Measurements from ENCODE around the gene GSE1. TPM values are rescaled to one million over a fixed set of nuclear protein-coding genes. Genes with fewer than 3 reads are reported as not detected.

GSE1 gene
- total RNA-seq, 4 donors from 2014 or later = 45.1 to 89.3 (median 71.3) TPM

GRCh38 chr16:85686912-85687591 lies 73.9 kb downstream of the GSE1 start:
- ATAC-seq = no peak
- Histone ChIP-seq H3K27ac (no peak overlapping the region), H3K27me3 (no peaks in the 10 kb centered on the region), H3K9me3 (no peaks in the 10 kb centered on the region), H3K4me3 (no peak overlapping the region), H3K4me1 (peaks cover 9% of the 10 kb centered on the region in 2 donors), H3K36me3 (no peaks in the 10 kb centered on the region)
- DNase-seq = no peak
- in situ Hi-C loops (cut with MboI; ENCODE audit: low sequenced_read_pairs in 4 of 4) = no loop called here
- TF ChIP-seq CTCF (IDR thresholded peaks at IDR 0.05 in 4 of 5, conservative IDR thresholded peaks at IDR 0.05 in 1 of 5) (no peak), POLR2A (IDR thresholded peaks at IDR 0.05) (no peak)
- intact Hi-C loops (cut with DNase I; ENCODE audit: low total_unique reads) = no loop called here

DNA sequence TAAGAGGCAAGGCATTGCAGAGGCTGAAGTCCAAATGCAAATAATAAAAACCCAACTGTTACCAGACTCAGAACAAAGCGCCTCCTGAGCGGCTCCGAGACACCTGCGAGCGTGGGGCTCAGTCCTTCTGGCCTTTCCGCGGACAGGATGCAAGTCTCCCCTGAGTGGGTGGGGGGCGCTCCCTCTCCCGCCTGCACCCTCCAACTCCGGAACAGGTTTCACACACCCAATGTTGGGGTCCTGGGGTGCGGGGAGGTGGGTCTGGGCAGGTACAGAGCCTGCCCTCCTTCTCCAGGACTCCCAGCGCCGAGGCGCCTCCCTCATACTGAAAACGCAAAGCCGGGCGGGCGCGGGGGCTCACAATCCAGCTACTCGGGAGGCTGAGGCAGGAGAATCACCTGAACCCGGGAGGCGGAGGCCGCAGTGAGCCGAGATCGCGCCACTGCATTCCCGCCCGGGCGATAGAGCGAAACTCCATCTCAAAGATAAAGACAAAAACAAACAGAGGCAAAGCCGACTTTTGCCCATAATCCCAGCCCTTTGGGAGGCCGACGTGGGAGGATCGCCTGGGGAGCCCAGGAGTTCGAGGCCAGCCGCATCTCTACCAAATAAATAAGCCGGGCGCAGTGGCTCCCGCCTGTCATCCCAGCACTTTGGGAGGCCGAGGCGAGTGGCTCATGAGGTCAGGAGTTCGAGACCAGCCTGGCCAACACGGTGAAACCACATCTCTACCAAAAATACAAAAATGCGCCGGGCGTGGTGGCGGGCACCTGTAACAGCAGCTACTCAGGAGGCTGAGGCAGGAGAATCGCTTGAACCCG lies 74.7 kb downstream of the GSE1 start:
- in situ Hi-C loops (cut with MboI; ENCODE audit: low sequenced_read_pairs in 4 of 4) (no loop called here), intact Hi-C loops (cut with DNase I; ENCODE audit: low total_unique reads) (no loop called here)
- peaks cover 6 to 7% of the 10 kb centered on the region in 2 donors for H3K4me1 ChIP-seq
- H3K36me3 ChIP-seq = no peaks in the 10 kb centered on the region
- no peak for TF ChIP-seq POLR2A (IDR thresholded peaks at IDR 0.05)
- no peaks in the 10 kb centered on the region for H3K9me3 ChIP-seq
- peak overlapping the region; percentile 62 to 83 (median 80) for H3K4me3 ChIP-seq
- ATAC-seq (no peak), DNase-seq (no peak)
- no peak overlapping the region for H3K27ac ChIP-seq
- no peaks in the 10 kb centered on the region for H3K27me3 ChIP-seq

DNA sequence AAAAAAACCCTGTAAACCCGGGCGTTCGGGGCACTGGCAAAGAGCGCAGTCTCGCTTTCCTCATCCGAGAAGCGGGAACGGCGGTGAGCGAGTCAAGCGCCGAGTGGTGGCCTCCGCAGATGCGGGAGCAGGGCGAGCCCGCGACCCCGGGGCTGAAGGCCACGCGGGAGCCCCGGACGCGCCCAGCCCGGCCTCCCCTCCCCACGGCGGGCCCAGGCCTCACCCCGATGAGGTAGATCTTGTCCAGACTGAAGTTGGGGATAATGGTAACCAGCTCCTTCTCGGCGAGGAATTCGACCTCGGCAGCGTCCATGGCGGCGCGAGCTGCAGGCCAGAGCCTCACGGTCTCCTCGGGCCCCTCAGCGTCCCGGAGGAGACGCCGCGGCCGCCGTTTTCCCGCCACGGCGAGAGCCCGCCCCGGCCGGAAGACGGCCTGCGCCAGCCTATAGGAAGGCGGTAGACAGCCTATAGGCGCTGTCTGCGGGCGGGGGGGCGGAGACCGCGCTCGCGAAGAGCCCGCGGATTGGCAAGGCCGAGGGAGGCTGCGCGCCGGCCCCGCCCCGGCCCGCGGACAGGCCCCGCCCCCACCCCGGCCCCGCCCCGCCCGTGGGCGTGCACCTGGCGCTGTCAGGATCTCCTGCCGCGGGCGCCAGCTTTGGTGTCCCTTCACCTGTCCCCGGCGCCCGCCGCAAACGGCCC lies 75.6 kb downstream of the GSE1 start, which contains the start of gene GINS2:
Gene GINS2 (minus strand): TSS at position 369 of the 699 bp plus-strand sequence. CDS start 56 bp downstream, at position 313.
- in situ Hi-C loops (cut with MboI; ENCODE audit: low sequenced_read_pairs in 4 of 4) = no loop called here
- Histone ChIP-seq H3K9me3 (no peaks in the 10 kb centered on the region), H3K4me3 (peak within 1 kb of the TSS; percentile 62 to 83 (median 80)), H3K27me3 (no peaks in the 10 kb centered on the region), H3K27ac (no peak within 1 kb of the TSS), H3K4me1 (peaks cover 3 to 5% of the 10 kb centered on the region in 2 donors), H3K36me3 (no peaks in the 10 kb centered on the region)
- TF ChIP-seq CTCF (IDR thresholded peaks at IDR 0.05 in 4 of 5, conservative IDR thresholded peaks at IDR 0.05 in 1 of 5) (no peak), POLR2A (IDR thresholded peaks at IDR 0.05) (no peak)
- DNase-seq = peak; percentile 78 to 90
- peak; percentile 97 to 98 for ATAC-seq
- intact Hi-C loops (cut with DNase I; ENCODE audit: low total_unique reads) = no loop called here

- no peak for DNase-seq
Observed at GRCh38 chr16:85689285-85689949, 76.3 kb downstream of the GSE1 start.

More at GRCh38 chr16:85689285-85689949, 76.3 kb downstream of the GSE1 start:
- Histone ChIP-seq H3K27me3 (no peaks in the 10 kb centered on the region), H3K4me3 (peak overlapping the region; percentile 41 to 83 (median 56)), H3K9me3 (no peaks in the 10 kb centered on the region), H3K36me3 (no peaks in the 10 kb centered on the region), H3K4me1 (peaks cover 3 to 5% of the 10 kb centered on the region in 2 donors), H3K27ac (no peak overlapping the region)
- intact Hi-C loops (cut with DNase I; ENCODE audit: low total_unique reads) (no loop called here), in situ Hi-C loops (cut with MboI; ENCODE audit: low sequenced_read_pairs in 4 of 4) (no loop called here)
- TF ChIP-seq POLR2A (IDR thresholded peaks at IDR 0.05) = no peak
- no peak for TF ChIP-seq CTCF (IDR thresholded peaks at IDR 0.05 in 4 of 5, conservative IDR thresholded peaks at IDR 0.05 in 1 of 5)
- ATAC-seq = no peak

Measured in gastrocnemius medialis (tissue), 4 donors.